K562 (cell line): ENCODE measurements around the gene WIF1. TPM values are rescaled to one million over a fixed set of nuclear protein-coding genes. Genes with fewer than 3 reads are reported as not detected.

Source experiments
- CC2D1A ChIP-seq: fragments of 450-650 bp; IDR thresholded peaks from 2 replicates; pipeline ENCODE4 v1.6.1; 2017; ENCODE audit warnings: mild to moderate bottlenecking
- NFYB ChIP-seq: IDR thresholded peaks from 2 replicates; pipeline ENCODE4 v1.6.1; 2011; ENCODE audit warnings: mild to moderate bottlenecking, moderate library complexity; ENCODE audit not compliant: insufficient read length; ENCODE audit errors: extremely low read depth
- PCBP2 ChIP-seq: fragments of 200-400 bp; formaldehyde crosslinking; IDR thresholded peaks from 2 replicates; pipeline ENCODE4 v1.6.1; 2018; ENCODE audit warnings: low read length, low read depth, mild to moderate bottlenecking, moderate library complexity; ENCODE audit not compliant: poor library complexity, severe bottlenecking
- PPARD ChIP-seq: fragments of 250-450 bp; sonication (Bioruptor Pico); IDR thresholded peaks from 2 replicates; pipeline ENCODE4 v1.8.0; 2022; ENCODE audit warnings: inconsistent platforms, mild to moderate bottlenecking, moderate library complexity
- RB1 ChIP-seq: fragments of 450-650 bp; IDR thresholded peaks from 2 replicates; pipeline ENCODE4 v1.6.1; 2017; ENCODE audit warnings: low read depth, mild to moderate bottlenecking
- SNRNP70 ChIP-seq: fragments of 200-400 bp; formaldehyde crosslinking; optimal IDR thresholded peaks from 2 replicates; pipeline ENCODE3; 2017; ENCODE audit warnings: low read depth, low read length
- STAT5B ChIP-seq: fragments of 250-450 bp; sonication (Bioruptor Pico); IDR thresholded peaks from 2 replicates; pipeline ENCODE4 v1.8.0; 2021; ENCODE audit warnings: mild to moderate bottlenecking, inconsistent platforms
- TAF1 ChIP-seq: IDR thresholded peaks from 2 replicates; pipeline ENCODE4 v1.6.1; 2011; ENCODE audit warnings: mild to moderate bottlenecking, low read length, moderate library complexity; ENCODE audit not compliant: insufficient read depth, control insufficient read depth, severe bottlenecking; ENCODE audit errors: extremely low read depth
- ZBTB40 ChIP-seq, 2 experiments: fragments of 450-650 bp in 1 of 2; sonication (generic) in 1 of 2; formaldehyde crosslinking in 1 of 2; IDR thresholded peaks; 2 replicates each; pipeline versions ENCODE4 v1.7.1 to v1.9.0; 2016 to 2022; ENCODE audit warnings: inconsistent platforms in 1 of 2, mild to moderate bottlenecking in 1 of 2, missing genetic modification reagents in 1 of 2
- ZFP36 ChIP-seq: fragments of 150-350 bp; IDR thresholded peaks from 2 replicates; pipeline ENCODE4 v1.6.1; 2018; ENCODE audit warnings: low read length, low read depth; ENCODE audit not compliant: partially characterized antibody
- ZNF395 ChIP-seq: fragments of 200-800 bp; sonication (Bioruptor generic); IDR thresholded peaks from 2 replicates; pipeline ENCODE4 v1.6.1; 2017; ENCODE audit warnings: missing genetic modification characterization, missing compliant biosample characterization
- ZNF785 ChIP-seq: fragments of 250-450 bp; sonication (Bioruptor Pico); IDR thresholded peaks from 2 replicates; pipeline ENCODE4 v1.4.0; 2020; ENCODE audit warnings: mild to moderate bottlenecking
- polyA plus RNA-seq, 8 experiments: library from polyadenylated mRNA; depleted of rRNA in 4 of 8; stranded (reverse) in 5 of 8; unstranded in 3 of 8; fragments of >200 nt; fragmentation: Nextera tagmentation in 2 of 8; fragmentation: Illumina TruSeq in 1 of 8; extraction: Ambion mirVana in 2 of 8; extraction: Trizol in 1 of 8; gene quantifications; 2 replicates each; pipeline versions ENCODE4 v1.2.1 to v1.2.3, GENCODE V29; 2011 to 2014; ENCODE audit warnings: inconsistent platforms in 1 of 8, missing spikeins in 1 of 8
- total RNA-seq, 7 experiments: library from RNA; depleted of rRNA in 6 of 7; stranded (reverse); fragments of >200 nt in 6 of 7; fragmentation: Illumina TruSeq in 2 of 7; extraction: Trizol in 2 of 7; gene quantifications; 2 replicates each; pipeline versions ENCODE4 v1.2.1 to v1.2.3, GENCODE V29; 2011 to 2021; ENCODE audit warnings: low replicate concordance in 1 of 7
- TF ChIP-seq, protein P1 (sequence below): fragments of 250-450 bp; sonication (Bioruptor Pico); IDR thresholded peaks from 2 replicates; pipeline ENCODE4 v1.9.0; 2021; ENCODE audit warnings: mild to moderate bottlenecking, inconsistent platforms

The WIF1 gene
- total and polyA plus RNA-seq, 9 of the 15 experiments (the other 6 are each of a cell fraction or from before 2014, with no cell fraction given) = not detected

- TF ChIP-seq ZBTB40 (IDR thresholded peaks at IDR 0.05) (peak; percentile 83), ZBTB40 (CRISPR knock-in tag; IDR thresholded peaks at IDR 0.05) (peak; percentile 49; the same call in 1 of the 2 replicates), STAT5B (CRISPR knock-in tag) (no peak), CC2D1A (no peak), RB1 (peak; percentile 92; the same call in 1 of the 2 replicates), ZFP36 (no peak), TAF1 (peak; percentile 96), PCBP2 (no peak), ZNF395 (CRISPR knock-in tag) (no peak), ZNF785 (no peak), PPARD (CRISPR knock-in tag) (no peak), SNRNP70 (no peak), NFYB (peak; percentile 73)
- TF ChIP-seq, protein P1, sequence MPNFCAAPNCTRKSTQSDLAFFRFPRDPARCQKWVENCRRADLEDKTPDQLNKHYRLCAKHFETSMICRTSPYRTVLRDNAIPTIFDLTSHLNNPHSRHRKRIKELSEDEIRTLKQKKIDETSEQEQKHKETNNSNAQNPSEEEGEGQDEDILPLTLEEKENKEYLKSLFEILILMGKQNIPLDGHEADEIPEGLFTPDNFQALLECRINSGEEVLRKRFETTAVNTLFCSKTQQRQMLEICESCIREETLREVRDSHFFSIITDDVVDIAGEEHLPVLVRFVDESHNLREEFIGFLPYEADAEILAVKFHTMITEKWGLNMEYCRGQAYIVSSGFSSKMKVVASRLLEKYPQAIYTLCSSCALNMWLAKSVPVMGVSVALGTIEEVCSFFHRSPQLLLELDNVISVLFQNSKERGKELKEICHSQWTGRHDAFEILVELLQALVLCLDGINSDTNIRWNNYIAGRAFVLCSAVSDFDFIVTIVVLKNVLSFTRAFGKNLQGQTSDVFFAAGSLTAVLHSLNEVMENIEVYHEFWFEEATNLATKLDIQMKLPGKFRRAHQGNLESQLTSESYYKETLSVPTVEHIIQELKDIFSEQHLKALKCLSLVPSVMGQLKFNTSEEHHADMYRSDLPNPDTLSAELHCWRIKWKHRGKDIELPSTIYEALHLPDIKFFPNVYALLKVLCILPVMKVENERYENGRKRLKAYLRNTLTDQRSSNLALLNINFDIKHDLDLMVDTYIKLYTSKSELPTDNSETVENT (CRISPR knock-in tag) = no peak
These were observed 48.5 kb upstream of the WIF1 start, which contains the start of gene LEMD3 (continued) for GRCh38 chr12:65169320-65170208.
